CD14-positive monocyte (primary cell): Measurements from ENCODE around the gene CDYL2. TPM values are rescaled to one million over a fixed set of nuclear protein-coding genes. Genes with fewer than 3 reads are reported as not detected.

Experiments
- DNase-seq, 3 donors: peaks; one replicate each; pipeline ENCODE4 v3.0.0-alpha.2; 2011 to 2022
- H2AFZ ChIP-seq: 2 replicates; pipeline ENCODE4 v1.6.0; 2012; ENCODE audit warnings: mild to moderate bottlenecking, low read depth, low read length, inconsistent platforms; ENCODE audit not compliant: insufficient read depth, poor library complexity, severe bottlenecking
- H3K27ac ChIP-seq, 2 donors: 1 replicate in 1 of 2; 2 replicates in 1 of 2; pipeline ENCODE4 v1.5.1; 2012 to 2013; ENCODE audit warnings: low read length in 2 of 2, control low read depth in 1 of 2, inconsistent platforms in 1 of 2, low read depth in 1 of 2, mild to moderate bottlenecking in 1 of 2
- H3K27me3 ChIP-seq, 2 donors: one replicate each; pipeline versions ENCODE4 v1.6.0 to v1.6.1; 2011 to 2013; ENCODE audit warnings: low read length in 2 of 2; ENCODE audit not compliant: control insufficient read depth in 2 of 2, insufficient read depth in 2 of 2
- H3K36me3 ChIP-seq, 2 donors: replicated peaks in 1 of 2; 1 replicate in 1 of 2; 2 replicates in 1 of 2; pipeline versions ENCODE4 v1.5.1 to v1.6.1; 2012 to 2013; ENCODE audit warnings: low read length in 2 of 2, control low read depth in 1 of 2, inconsistent platforms in 1 of 2, mild to moderate bottlenecking in 1 of 2; ENCODE audit not compliant: insufficient read depth in 2 of 2, control insufficient read depth in 1 of 2
- H3K4me1 ChIP-seq, 2 donors: 1 replicate in 1 of 2; 2 replicates in 1 of 2; pipeline versions ENCODE4 v1.5.1 to v1.6.1; 2012 to 2013; ENCODE audit warnings: low read length in 2 of 2, control low read depth in 1 of 2, inconsistent platforms in 1 of 2, mild to moderate bottlenecking in 1 of 2, moderate library complexity in 1 of 2; ENCODE audit not compliant: insufficient read depth in 2 of 2, control insufficient read depth in 1 of 2
- H3K4me2 ChIP-seq: replicated peaks from 2 replicates; pipeline ENCODE3; 2012; ENCODE audit warnings: low read length, moderate library complexity, mild to moderate bottlenecking; ENCODE audit not compliant: poor library complexity, severe bottlenecking; ENCODE audit errors: extremely low read depth
- H3K4me3 ChIP-seq, 3 experiments: fragments of 200-600 bp in 1 of 3; sonication (generic) in 1 of 3; replicated peaks in 1 of 3; 1 replicate in 2 of 3; 2 replicates in 1 of 3; pipeline ENCODE4 v1.5.1; 2011 to 2013; ENCODE audit warnings: low read length in 3 of 3, mild to moderate bottlenecking in 3 of 3, control low read depth in 2 of 3, low read depth in 2 of 3, inconsistent platforms in 1 of 3, moderate library complexity in 1 of 3
- H3K79me2 ChIP-seq: 2 replicates; pipeline ENCODE4 v1.6.0; 2012; ENCODE audit warnings: mild to moderate bottlenecking, control low read depth, inconsistent platforms, low read length, moderate library complexity; ENCODE audit not compliant: insufficient read depth
- H3K9ac ChIP-seq: 2 replicates; pipeline ENCODE4 v1.6.0; 2017; ENCODE audit warnings: low read length, mild to moderate bottlenecking; ENCODE audit not compliant: insufficient read depth, poor library complexity, severe bottlenecking
- H3K9me3 ChIP-seq, 2 donors: replicated peaks in 1 of 2; 1 replicate in 1 of 2; 2 replicates in 1 of 2; pipeline versions ENCODE4 v1.5.1 to v1.6.1; 2012 to 2013; ENCODE audit warnings: low read length in 2 of 2, control low read depth in 1 of 2; ENCODE audit not compliant: control insufficient read depth in 1 of 2, insufficient read depth in 1 of 2
- H4K20me1 ChIP-seq: 2 replicates; pipeline ENCODE4 v1.6.0; 2012; ENCODE audit warnings: mild to moderate bottlenecking, low read length, control low read depth, moderate library complexity; ENCODE audit not compliant: insufficient read depth
- H3K27ac Mint-ChIP-seq, 7 donors: one replicate each; pipeline ENCODE4 v1.8.0; 2020; ENCODE audit warnings: mild to moderate bottlenecking in 7 of 7, mixed read lengths in 7 of 7, moderate library complexity in 6 of 7, inconsistent platforms in 2 of 7
- H3K27me3 Mint-ChIP-seq, 3 donors: one replicate each; pipeline ENCODE4 v1.8.0; 2021 to 2022; ENCODE audit warnings: low read depth in 3 of 3, mild to moderate bottlenecking in 3 of 3, mixed read lengths in 3 of 3, moderate library complexity in 3 of 3, inconsistent platforms in 1 of 3
- H3K36me3 Mint-ChIP-seq, 2 donors: one replicate each; pipeline ENCODE4 v1.8.0; 2020; ENCODE audit warnings: mixed read lengths in 2 of 2, inconsistent platforms in 1 of 2, mild to moderate bottlenecking in 1 of 2
- H3K4me1 Mint-ChIP-seq: one replicate; pipeline ENCODE4 v1.8.0; 2020; ENCODE audit warnings: mild to moderate bottlenecking, mixed read lengths
- H3K4me3 Mint-ChIP-seq, 2 donors: one replicate each; pipeline ENCODE4 v1.8.0; 2020; ENCODE audit warnings: mild to moderate bottlenecking in 2 of 2, mixed read lengths in 2 of 2, moderate library complexity in 1 of 2
- H3K9me3 Mint-ChIP-seq, 7 donors: one replicate each; pipeline ENCODE4 v1.8.0; 2020 to 2022; ENCODE audit warnings: mixed read lengths in 7 of 7, mild to moderate bottlenecking in 6 of 7, moderate library complexity in 6 of 7, inconsistent platforms in 2 of 7
- CTCF ChIP-seq: fragments of 200-600 bp; IDR thresholded peaks from one replicate; pipeline ENCODE4 v1.8.0; 2022; ENCODE audit warnings: antibody characterized with exemption, mild to moderate bottlenecking
- WGBS: methylation state at CpG from one replicate; pipeline ENCODE4 v1.1.5; 2013; ENCODE audit warnings: missing lambda C conversion rate; ENCODE audit not compliant: insufficient coverage; 5-methylcytosine and 5-hydroxymethylcytosine counted together
- intact Hi-C, 2 donors: fragments of 100-400 bp; cut with micrococcal nuclease; formaldehyde crosslinking; loops; one replicate each; pipeline versions ENCODE4 v1.15.0 to v1.15.1; 2023
- polyA plus RNA-seq, 3 donors: library from polyadenylated mRNA; depleted of rRNA in 1 of 3; unstranded in 2 of 3; stranded (reverse) in 1 of 3; fragments of 300-500 nt in 2 of 3; fragments of >200 nt in 1 of 3; fragmentation: Illumina TruSeq in 2 of 3; gene quantifications; 1 replicate in 2 of 3; 2 replicates in 1 of 3; pipeline ENCODE4 v1.2.3, GENCODE V29; 2012 to 2021

CDYL2 gene
- polyA plus RNA-seq, 3 donors: 0.42 to 2.6 (median 0.93) TPM

- Mint-ChIP-seq H3K36me3 (peaks cover 12 to 18% of the 10 kb centered on the region in 2 donors), H3K27me3 (peaks cover 0 to 5% (median 3%) of the 10 kb centered on the region in 3 donors), H3K27ac (no peak overlapping the region), H3K4me3 (no peak overlapping the region), H3K4me1 (peaks cover 18% of the 10 kb centered on the region), H3K9me3 (peaks cover 10 to 18% (median 15%) of the 10 kb centered on the region in 7 donors)
- H4K20me1 ChIP-seq: no peaks in the 10 kb centered on the region
- no peaks in the 10 kb centered on the region for H3K79me2 ChIP-seq
- H2AFZ ChIP-seq: no peak overlapping the region
- H3K9me3 ChIP-seq: peaks cover 4 to 14% of the 10 kb centered on the region in 2 donors
- peaks cover 4 to 14% of the 10 kb centered on the region in 2 donors for H3K4me1 ChIP-seq
- DNase-seq: no peak
- no peak overlapping the region for H3K9ac ChIP-seq
- no peaks in the 10 kb centered on the region for H3K27me3 ChIP-seq
- WGBS: no CpG with 5 or more reads among the region's 4 CpGs
- intact Hi-C loops: loop anchor here in 1 of 2 donors (10.0 kb wide), 1 partner anchor 159 kb away; no protein-coding TSS in a partner anchor
- TF ChIP-seq CTCF: no peak
- no peaks in the 10 kb centered on the region for H3K36me3 ChIP-seq
- H3K4me2 ChIP-seq: no peak overlapping the region
- H3K4me3 ChIP-seq: no peak overlapping the region
- H3K27ac ChIP-seq: no peak overlapping the region
These were observed 139.0 kb downstream of the CDYL2 start for GRCh38 chr16:80665356-80665755.

- Histone ChIP-seq H3K4me2 (no peak overlapping the region), H3K79me2 (no peaks in the 10 kb centered on the region), H3K27me3 (no peaks in the 10 kb centered on the region), H3K36me3 (no peaks in the 10 kb centered on the region), H4K20me1 (no peaks in the 10 kb centered on the region), H2AFZ (no peak overlapping the region), H3K4me1 (peaks cover 4 to 10% of the 10 kb centered on the region in 2 donors), H3K4me3 (no peak overlapping the region), H3K27ac (no peak overlapping the region), H3K9ac (no peak overlapping the region), H3K9me3 (peaks cover 3 to 8% of the 10 kb centered on the region in 2 donors)
- intact Hi-C loops: loop anchor here in 1 of 2 donors (10.0 kb wide), 1 partner anchor 160 kb away; no protein-coding TSS in a partner anchor
- H3K4me3 Mint-ChIP-seq: no peak overlapping the region
- H3K27me3 Mint-ChIP-seq: peaks cover 0 to 5% (median 3%) of the 10 kb centered on the region in 3 donors
- peaks cover 12% of the 10 kb centered on the region for H3K4me1 Mint-ChIP-seq
- H3K36me3 Mint-ChIP-seq: peaks cover 13 to 16% of the 10 kb centered on the region in 2 donors
- no peak for TF ChIP-seq CTCF
- DNase-seq: peak; percentile 7 to 23 (median 16)
- WGBS: no CpG with 5 or more reads among the region's 2 CpGs
- no peak overlapping the region for H3K27ac Mint-ChIP-seq
- peaks cover 9 to 16% (median 14%) of the 10 kb centered on the region in 7 donors for H3K9me3 Mint-ChIP-seq
These were observed 139.6 kb downstream of the CDYL2 start for GRCh38 chr16:80664786-80665185.
